ENCODE measurements around the gene PSMC5.
"Not testable (repeated sequence)": the region's sequence is repeated elsewhere in the genome, so short reads cannot be mapped to it uniquely, and the experiment has no call there.

The PSMC5 gene

GRCh38 chr17:63827002-63827800 lies at the start of gene PSMC5, which contains the start of gene FTSJ3:
Gene PSMC5 (plus strand): TSS chr17:63827431. CDS start chr17:63827491, 60 bp downstream.
Gene FTSJ3 (minus strand): TSS chr17:63827663. CDS start chr17:63826902, 761 bp downstream.
- peak; percentile 95 for DNase-seq (ENCODE audit: low spot score)
- Mint-ChIP-seq H3K9me3 (no peaks in the 10 kb centered on the region), H3K27me3 (ENCODE audit: low read depth) (no peaks in the 10 kb centered on the region), H3K4me3 (peak within 1 kb of the TSS; percentile 97), H3K27ac (peak within 1 kb of the TSS; percentile 97), H3K4me1 (ENCODE audit: low read depth) (peaks cover 59% of the 10 kb centered on the region), H3K36me3 (ENCODE audit: low read depth) (peaks cover 74% of the 10 kb centered on the region)

GRCh38 chr17:63780507-63780906 lies 46.7 kb upstream of the PSMC5 start:
- peaks cover 44% of the 10 kb centered on the region for H3K36me3 Mint-ChIP-seq (ENCODE audit: low read depth)
- H3K27me3 Mint-ChIP-seq (ENCODE audit: low read depth) = no peaks in the 10 kb centered on the region
- DNase-seq (ENCODE audit: low spot score) = no peak
- H3K4me1 Mint-ChIP-seq (ENCODE audit: low read depth) = peaks cover 45% of the 10 kb centered on the region
- no peak overlapping the region for H3K4me3 Mint-ChIP-seq
- no peak overlapping the region for H3K27ac Mint-ChIP-seq
- H3K9me3 Mint-ChIP-seq = no peaks in the 10 kb centered on the region

- H3K4me3 Mint-ChIP-seq = no peak overlapping the region
- H3K27me3 Mint-ChIP-seq (ENCODE audit: low read depth) = no peaks in the 10 kb centered on the region
- peaks cover 45% of the 10 kb centered on the region for H3K4me1 Mint-ChIP-seq (ENCODE audit: low read depth)
- no peak for DNase-seq (ENCODE audit: low spot score)
- peak overlapping the region; percentile 12 for H3K27ac Mint-ChIP-seq
- peaks cover 45% of the 10 kb centered on the region for H3K36me3 Mint-ChIP-seq (ENCODE audit: low read depth)
- H3K9me3 Mint-ChIP-seq = no peaks in the 10 kb centered on the region
Measured at GRCh38 chr17:63780928-63781327, 46.3 kb upstream of the PSMC5 start.

- peaks cover 30% of the 10 kb centered on the region for H3K36me3 Mint-ChIP-seq (ENCODE audit: low read depth)
- no peak for DNase-seq (ENCODE audit: low spot score)
- H3K4me3 Mint-ChIP-seq = no peak overlapping the region
- peaks cover 30% of the 10 kb centered on the region for H3K4me1 Mint-ChIP-seq (ENCODE audit: low read depth)
- H3K9me3 Mint-ChIP-seq = no peaks in the 10 kb centered on the region
- H3K27me3 Mint-ChIP-seq (ENCODE audit: low read depth) = no peaks in the 10 kb centered on the region
- peak overlapping the region; percentile 22 for H3K27ac Mint-ChIP-seq
Measured at GRCh38 chr17:63783522-63783921, 43.7 kb upstream of the PSMC5 start.

- H3K4me3 Mint-ChIP-seq = no peak overlapping the region
- no peak for DNase-seq (ENCODE audit: low spot score)
- H3K27me3 Mint-ChIP-seq (ENCODE audit: low read depth) = no peaks in the 10 kb centered on the region
- H3K4me1 Mint-ChIP-seq (ENCODE audit: low read depth) = peaks cover 23% of the 10 kb centered on the region
- H3K27ac Mint-ChIP-seq = no peak overlapping the region
- H3K9me3 Mint-ChIP-seq = no peaks in the 10 kb centered on the region
- peaks cover 25% of the 10 kb centered on the region for H3K36me3 Mint-ChIP-seq (ENCODE audit: low read depth)
Measured at GRCh38 chr17:63785556-63785955, 41.7 kb upstream of the PSMC5 start.

GRCh38 chr17:63786117-63786516 lies 41.1 kb upstream of the PSMC5 start:
- Mint-ChIP-seq H3K36me3 (ENCODE audit: low read depth) (peaks cover 22% of the 10 kb centered on the region), H3K27me3 (ENCODE audit: low read depth) (no peaks in the 10 kb centered on the region), H3K4me3 (no peak overlapping the region), H3K4me1 (ENCODE audit: low read depth) (peaks cover 21% of the 10 kb centered on the region), H3K27ac (no peak overlapping the region), H3K9me3 (no peaks in the 10 kb centered on the region)
- no peak for DNase-seq (ENCODE audit: low spot score)

GRCh38 chr17:63786971-63787711 lies 40.1 kb upstream of the PSMC5 start:
- H3K27me3 Mint-ChIP-seq (ENCODE audit: low read depth) = no peaks in the 10 kb centered on the region
- no peaks in the 10 kb centered on the region for H3K9me3 Mint-ChIP-seq
- peaks cover 22% of the 10 kb centered on the region for H3K36me3 Mint-ChIP-seq (ENCODE audit: low read depth)
- H3K4me3 Mint-ChIP-seq = no peak overlapping the region
- H3K27ac Mint-ChIP-seq = no peak overlapping the region
- no peak for DNase-seq (ENCODE audit: low spot score)
- H3K4me1 Mint-ChIP-seq (ENCODE audit: low read depth) = peaks cover 18% of the 10 kb centered on the region

GRCh38 chr17:63790057-63790456 lies 37.2 kb upstream of the PSMC5 start:
- peaks cover 6% of the 10 kb centered on the region for H3K4me1 Mint-ChIP-seq (ENCODE audit: low read depth)
- no peaks in the 10 kb centered on the region for H3K9me3 Mint-ChIP-seq
- H3K4me3 Mint-ChIP-seq = no peak overlapping the region
- peaks cover 34% of the 10 kb centered on the region for H3K36me3 Mint-ChIP-seq (ENCODE audit: low read depth)
- H3K27ac Mint-ChIP-seq = no peak overlapping the region
- DNase-seq (ENCODE audit: low spot score) = no peak
- no peaks in the 10 kb centered on the region for H3K27me3 Mint-ChIP-seq (ENCODE audit: low read depth)

- H3K36me3 Mint-ChIP-seq (ENCODE audit: low read depth) = peaks cover 49% of the 10 kb centered on the region
- H3K9me3 Mint-ChIP-seq = no peaks in the 10 kb centered on the region
- H3K27me3 Mint-ChIP-seq (ENCODE audit: low read depth) = no peaks in the 10 kb centered on the region
- DNase-seq (ENCODE audit: low spot score) = no peak
- peaks cover 3% of the 10 kb centered on the region for H3K4me1 Mint-ChIP-seq (ENCODE audit: low read depth)
- no peak overlapping the region for H3K4me3 Mint-ChIP-seq
- no peak overlapping the region for H3K27ac Mint-ChIP-seq
Measured at GRCh38 chr17:63792055-63792729, 35.0 kb upstream of the PSMC5 start.

GRCh38 chr17:63796375-63796774 lies 30.9 kb upstream of the PSMC5 start:
- not testable (repeated sequence) for H3K27ac Mint-ChIP-seq; H3K4me1 Mint-ChIP-seq (ENCODE audit: low read depth); H3K9me3 Mint-ChIP-seq; H3K27me3 Mint-ChIP-seq (ENCODE audit: low read depth); DNase-seq (ENCODE audit: low spot score); H3K4me3 Mint-ChIP-seq
- peaks cover 71% of the 10 kb centered on the region for H3K36me3 Mint-ChIP-seq (ENCODE audit: low read depth)

GRCh38 chr17:63798572-63799106 lies 28.6 kb upstream of the PSMC5 start:
- H3K4me3 Mint-ChIP-seq = no peak overlapping the region
- no peaks in the 10 kb centered on the region for H3K4me1 Mint-ChIP-seq (ENCODE audit: low read depth)
- H3K27ac Mint-ChIP-seq = no peak overlapping the region
- H3K9me3 Mint-ChIP-seq = no peaks in the 10 kb centered on the region
- peaks cover 66% of the 10 kb centered on the region for H3K36me3 Mint-ChIP-seq (ENCODE audit: low read depth)
- no peaks in the 10 kb centered on the region for H3K27me3 Mint-ChIP-seq (ENCODE audit: low read depth)
- no peak for DNase-seq (ENCODE audit: low spot score)

- H3K9me3 Mint-ChIP-seq = no peaks in the 10 kb centered on the region
- H3K27ac Mint-ChIP-seq = no peak overlapping the region
- peaks cover 3% of the 10 kb centered on the region for H3K4me1 Mint-ChIP-seq (ENCODE audit: low read depth)
- no peaks in the 10 kb centered on the region for H3K27me3 Mint-ChIP-seq (ENCODE audit: low read depth)
- no peak for DNase-seq (ENCODE audit: low spot score)
- H3K36me3 Mint-ChIP-seq (ENCODE audit: low read depth) = peaks cover 60% of the 10 kb centered on the region
- H3K4me3 Mint-ChIP-seq = no peak overlapping the region
Measured at GRCh38 chr17:63800783-63801182, 26.4 kb upstream of the PSMC5 start.

- Mint-ChIP-seq H3K27me3 (ENCODE audit: low read depth) (no peaks in the 10 kb centered on the region), H3K4me3 (no peak overlapping the region), H3K36me3 (ENCODE audit: low read depth) (peaks cover 65% of the 10 kb centered on the region), H3K4me1 (ENCODE audit: low read depth) (peaks cover 4% of the 10 kb centered on the region), H3K27ac (no peak overlapping the region), H3K9me3 (no peaks in the 10 kb centered on the region)
- no peak for DNase-seq (ENCODE audit: low spot score)
Measured at GRCh38 chr17:63804328-63804727, 22.9 kb upstream of the PSMC5 start.

- Mint-ChIP-seq H3K27me3 (ENCODE audit: low read depth) (no peaks in the 10 kb centered on the region), H3K36me3 (ENCODE audit: low read depth) (peaks cover 62% of the 10 kb centered on the region), H3K27ac (no peak overlapping the region), H3K9me3 (no peaks in the 10 kb centered on the region), H3K4me1 (ENCODE audit: low read depth) (peaks cover 4% of the 10 kb centered on the region), H3K4me3 (no peak overlapping the region)
- DNase-seq (ENCODE audit: low spot score) = no peak
Measured at GRCh38 chr17:63805591-63805990, 21.6 kb upstream of the PSMC5 start.

Measured in T-helper 2 cell treated with Interferon-gamma antibody and Interleukin-4, amounts not matched to agents 5 μg/mL and 100 μg/mL, for 36 hours (primary cell).